HG03565 (cell line): ENCODE data around the gene GMDS.
"Not testable (repeated sequence)": the region's sequence is repeated elsewhere in the genome, so short reads cannot be mapped to it uniquely, and the experiment has no call there.

Experiments used
- ATAC-seq: cut with Tn5 transposase; IDR thresholded peaks from one replicate; pipeline ENCODE4 v1.9.1; 2021; ENCODE audit warnings: mild to moderate bottlenecking, moderate library complexity; ENCODE audit not compliant: unreplicated experiment

GMDS gene

GRCh38 chr6:1702580-1703051 is 542.8 kb downstream of the GMDS start:
- ATAC-seq, result no peak

DNA sequence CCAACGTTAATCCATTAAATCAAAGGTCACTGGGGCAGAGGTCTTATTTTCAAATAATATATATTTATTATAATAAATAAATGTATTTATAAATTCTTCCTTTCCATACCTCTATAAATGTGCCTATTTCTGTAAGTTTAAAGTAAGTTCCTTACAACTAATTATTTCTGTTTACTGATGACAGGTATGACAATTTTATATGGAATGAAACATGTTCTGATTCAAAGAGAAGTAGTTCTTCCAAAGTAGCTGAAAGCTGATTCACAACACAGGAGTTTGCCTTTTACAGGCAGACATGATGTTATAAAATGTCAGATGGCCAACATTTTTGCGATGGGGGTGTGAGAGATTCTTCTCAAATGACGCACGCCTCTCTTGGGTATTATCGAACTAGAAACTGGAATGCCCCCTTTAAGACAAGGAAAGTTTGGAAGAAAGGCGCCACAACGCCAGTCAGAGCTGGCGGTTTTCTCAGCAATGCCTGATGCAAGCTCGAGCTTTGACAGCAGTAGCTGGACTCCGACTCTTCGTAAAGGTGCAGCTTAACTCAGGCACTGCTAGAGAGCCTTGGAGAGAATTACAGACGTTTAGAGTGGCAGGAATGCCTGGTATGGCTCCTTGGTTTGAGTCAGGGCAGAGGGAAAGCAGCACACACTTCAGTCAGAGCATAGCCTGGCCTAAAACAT is 543.6 kb downstream of the GMDS start:
- no peak for ATAC-seq

DNA sequence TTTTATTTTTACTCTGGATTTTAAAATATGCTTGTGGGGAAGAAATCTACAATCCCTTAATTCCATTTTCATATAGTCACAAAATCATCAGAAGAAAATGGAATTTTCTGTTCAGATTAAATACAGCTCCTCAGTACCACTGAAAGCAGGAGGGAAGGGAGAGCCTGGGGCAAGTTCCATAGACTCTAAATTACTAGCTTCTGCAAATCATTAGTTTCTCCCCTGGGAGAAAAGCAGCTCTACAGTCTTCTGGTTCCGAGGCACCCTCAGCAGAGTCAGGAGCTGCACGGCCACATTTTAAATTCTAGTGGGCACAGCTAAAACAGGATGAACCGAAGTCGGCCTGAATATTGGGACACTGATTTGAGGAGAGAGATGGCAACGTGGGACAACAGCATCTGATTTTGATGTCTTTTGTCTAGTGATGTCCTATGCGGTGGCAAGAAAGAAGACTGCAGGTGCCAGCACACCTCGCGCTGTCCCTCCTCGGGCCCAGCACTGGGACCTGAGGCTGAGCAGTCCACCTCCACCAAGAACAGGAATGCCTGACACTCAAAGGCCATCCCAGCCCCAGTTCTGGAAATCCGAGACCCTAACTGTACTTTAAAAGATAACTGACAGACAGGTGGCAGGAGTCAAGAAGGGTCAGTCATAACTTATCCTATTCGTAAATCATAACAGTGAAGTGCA is 545.0 kb downstream of the GMDS start:
- ATAC-seq, result no peak

- ATAC-seq, result no peak
Measured at GRCh38 chr6:1698527-1698926, 546.9 kb downstream of the GMDS start.

DNA sequence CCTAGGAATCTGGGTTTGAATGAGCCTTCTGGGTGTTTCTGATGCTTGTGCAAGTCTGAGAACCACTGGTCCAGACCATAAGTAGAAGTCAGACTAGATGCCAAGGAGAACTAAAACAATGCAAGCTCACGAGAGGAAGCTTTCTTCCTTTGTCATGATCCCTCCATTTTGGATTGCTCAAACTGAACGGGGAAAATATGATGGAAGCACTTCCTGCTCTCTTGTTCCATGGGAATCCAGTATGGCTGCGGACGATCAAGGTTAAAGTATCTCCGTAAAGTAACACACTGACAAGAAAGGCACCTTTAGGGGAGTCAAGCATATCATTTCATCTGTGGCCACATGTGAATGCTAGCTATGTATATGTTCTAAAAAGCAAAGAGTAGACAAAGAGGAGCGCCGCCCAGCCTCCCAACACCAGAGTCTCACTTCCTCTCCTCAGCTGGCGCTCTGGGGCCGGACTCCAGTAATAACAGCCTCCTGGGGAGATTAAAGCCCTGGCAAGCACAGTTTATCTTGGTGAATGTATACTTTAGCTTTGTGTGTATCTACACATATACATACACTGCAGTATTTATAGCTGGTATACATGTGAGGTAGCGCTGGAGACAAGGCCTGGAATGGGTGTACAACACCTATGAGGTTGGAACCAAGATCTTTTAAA is 547.6 kb downstream of the GMDS start:
- no peak for ATAC-seq

DNA sequence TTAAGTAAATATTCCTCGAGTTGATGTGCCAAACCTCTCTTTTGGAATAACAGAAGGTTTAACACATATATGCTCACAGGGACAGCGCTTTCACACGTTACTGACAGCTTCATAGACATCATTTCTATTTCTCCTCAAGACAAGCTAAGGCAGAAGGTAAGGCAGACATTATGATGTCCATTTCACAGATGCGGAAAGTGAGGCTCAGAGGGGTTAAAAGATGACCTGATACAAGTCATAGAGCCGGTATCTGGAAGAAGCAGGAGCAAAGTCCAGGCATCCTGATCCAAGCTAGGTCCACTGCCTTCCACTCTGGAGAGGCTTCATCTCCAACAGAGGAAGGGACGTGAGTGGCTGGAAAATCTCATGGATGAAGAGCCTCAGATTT is 548.9 kb downstream of the GMDS start:
- ATAC-seq, result no peak

GRCh38 chr6:1695546-1696462 is 549.6 kb downstream of the GMDS start:
- no peak for ATAC-seq

DNA sequence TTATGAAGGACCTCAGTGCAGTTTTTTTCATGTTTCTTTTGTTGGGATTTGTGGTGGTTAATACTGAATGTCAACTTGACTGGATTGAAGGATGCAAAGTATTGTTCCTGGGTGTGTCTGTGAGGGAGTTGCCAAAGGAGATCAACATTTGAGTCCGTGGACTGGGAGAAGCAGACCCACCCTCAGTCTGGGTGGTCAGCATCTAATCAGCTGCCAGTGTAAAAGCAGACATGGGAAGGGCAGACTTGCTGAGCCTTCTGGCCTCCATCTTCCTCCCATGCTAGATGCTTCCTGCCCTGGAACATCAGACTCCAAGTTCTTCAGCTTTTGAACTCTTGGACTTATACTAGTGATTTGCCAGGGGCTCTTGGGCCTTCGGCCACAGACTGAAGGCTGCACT is 553.6 kb downstream of the GMDS start:
- ATAC-seq, result not testable (repeated sequence)

DNA sequence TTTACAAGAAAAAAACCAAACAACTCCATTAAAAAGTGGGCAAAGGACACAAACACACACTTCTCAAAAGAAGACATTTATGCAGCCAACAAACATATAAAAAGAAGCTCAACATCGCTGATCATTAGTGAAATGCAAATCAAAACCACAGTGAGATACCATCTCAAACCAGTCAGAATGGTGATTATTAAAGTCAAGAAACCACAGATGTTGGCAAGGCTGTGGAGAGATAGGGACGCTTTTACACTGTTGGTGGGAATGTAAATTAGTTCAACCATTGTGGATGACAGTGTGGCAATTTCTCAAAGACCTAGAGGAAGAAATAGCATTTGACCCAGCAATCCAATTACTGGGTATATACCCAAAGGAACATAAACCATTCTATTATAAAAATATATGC is 554.7 kb downstream of the GMDS start:
- ATAC-seq, result not testable (repeated sequence)

DNA sequence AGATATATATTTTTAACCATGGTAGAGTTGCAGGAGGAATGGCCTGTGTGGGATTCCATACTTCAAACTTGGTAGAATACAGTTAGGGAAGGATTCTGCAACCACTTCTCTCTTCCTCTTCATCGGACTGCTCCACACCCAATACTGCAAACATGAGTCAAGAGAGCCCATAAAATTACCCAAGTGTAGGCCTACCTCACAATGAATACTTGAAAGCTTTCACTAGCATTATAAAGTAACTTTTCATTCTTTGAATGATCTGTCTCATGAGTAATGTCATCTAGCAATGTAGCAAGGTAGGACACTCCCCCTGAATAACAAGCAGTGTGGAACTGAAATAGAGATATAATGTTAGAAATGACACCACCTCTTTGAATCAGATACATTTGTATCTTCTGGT is 556.3 kb downstream of the GMDS start:
- no peak for ATAC-seq

DNA sequence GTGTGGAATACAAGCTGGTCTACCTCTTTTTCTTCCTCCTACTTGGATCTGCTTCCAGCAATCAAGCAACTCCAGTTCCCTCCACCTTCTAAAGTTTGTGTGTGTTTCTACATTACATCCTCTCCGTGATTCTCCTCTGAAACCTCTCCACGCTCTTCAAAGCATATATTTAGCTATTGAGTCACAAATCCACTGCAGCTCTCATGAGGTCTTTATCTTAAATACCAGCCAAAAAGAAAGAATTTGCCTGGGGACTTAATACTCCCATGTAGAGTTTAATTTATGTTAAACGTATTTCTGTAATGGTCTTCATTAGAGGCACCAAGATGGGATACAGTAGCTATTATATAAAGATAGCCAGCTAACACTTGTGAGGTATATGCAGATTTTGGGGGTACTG is 557.0 kb downstream of the GMDS start:
- ATAC-seq, result no peak

GRCh38 chr6:1687402-1687801 is 558.0 kb downstream of the GMDS start:
- ATAC-seq, result no peak

DNA sequence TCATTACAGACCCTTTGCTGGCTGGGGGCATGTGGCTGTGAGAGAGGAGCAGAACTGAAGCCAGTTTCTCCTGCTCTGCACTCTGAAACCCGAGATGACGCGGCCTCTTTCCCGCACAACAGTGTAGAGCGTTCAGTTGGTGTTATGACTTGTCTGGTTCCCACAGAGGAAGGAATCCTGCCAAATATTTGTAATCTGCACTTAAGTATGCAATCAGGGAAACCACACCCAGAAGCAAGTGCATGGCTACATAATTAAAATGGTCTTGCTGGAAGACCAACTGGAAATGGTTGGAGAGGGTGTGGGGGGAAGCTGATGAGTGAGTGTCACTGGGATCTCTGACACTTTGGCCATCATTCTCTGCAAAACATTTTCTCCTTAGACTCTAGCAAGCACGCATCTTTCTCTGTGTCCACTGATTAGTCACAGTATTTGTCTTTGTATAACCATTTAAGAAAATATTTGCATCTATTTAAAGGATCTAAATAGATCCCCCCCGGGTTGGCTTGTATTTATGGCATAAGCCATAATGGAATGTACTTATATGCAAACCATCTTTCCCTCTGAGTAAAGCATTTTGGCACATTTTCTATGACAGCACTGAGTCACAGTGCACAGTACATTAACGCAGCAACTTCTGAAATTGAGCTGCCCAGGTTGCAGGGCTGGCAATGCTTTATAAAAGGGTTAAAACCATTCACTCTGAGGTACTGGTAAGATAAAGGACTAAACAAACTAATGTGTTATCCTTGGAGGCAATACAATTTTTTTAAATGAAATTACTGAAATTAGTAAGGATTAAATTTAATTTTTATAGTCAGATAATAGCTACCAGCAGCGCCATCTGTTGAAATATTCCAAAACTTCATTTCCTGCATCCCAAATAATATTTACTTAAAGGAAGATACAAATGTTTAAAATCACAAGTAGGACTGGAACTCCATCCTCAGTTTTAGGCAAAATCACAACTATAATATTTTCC is 559.0 kb downstream of the GMDS start:
- ATAC-seq, result no peak

DNA sequence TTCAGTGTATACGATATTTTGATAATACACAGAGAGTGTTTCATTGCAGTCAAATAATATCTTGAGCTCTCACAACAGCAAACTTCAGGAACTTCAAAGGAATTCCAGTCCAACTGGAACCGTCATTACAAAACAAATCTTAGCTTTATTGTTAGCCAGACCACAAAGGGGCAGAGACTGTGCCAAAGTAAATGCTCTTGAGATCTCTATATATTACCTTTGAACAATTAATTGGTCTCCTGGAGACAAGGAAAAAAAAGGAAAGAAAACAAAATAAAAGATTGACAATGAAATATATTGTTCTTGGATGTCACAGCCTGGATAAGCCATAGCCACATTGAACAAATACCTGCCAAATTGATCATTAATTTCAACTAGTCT is 565.7 kb downstream of the GMDS start:
- no peak for ATAC-seq

- no peak for ATAC-seq
Measured at GRCh38 chr6:1679031-1679687, 566.2 kb downstream of the GMDS start.

DNA sequence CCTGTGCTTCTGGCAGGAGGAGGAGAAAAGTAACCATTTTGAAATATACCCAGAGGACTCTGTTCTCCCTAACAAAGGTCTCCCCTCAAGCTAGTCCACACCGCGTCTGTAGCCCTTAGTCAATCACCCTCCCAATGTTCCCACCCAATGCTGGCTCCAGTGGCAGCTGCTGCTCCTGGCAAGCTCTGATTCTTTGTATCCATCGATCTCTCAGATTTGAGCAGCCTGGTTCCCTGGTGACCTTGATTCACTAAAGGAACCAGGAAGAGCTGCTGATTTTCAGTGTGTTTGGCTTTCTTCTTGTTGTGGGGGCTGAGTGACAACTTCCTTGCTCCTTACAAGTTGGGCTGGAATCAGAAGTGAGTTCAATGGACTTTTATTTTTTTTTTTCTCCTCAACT is 567.2 kb downstream of the GMDS start:
- no peak for ATAC-seq

GRCh38 chr6:1672379-1672778 is 573.0 kb downstream of the GMDS start:
- ATAC-seq, result no peak

- no peak for ATAC-seq
Measured at GRCh38 chr6:1670711-1671462, 574.5 kb downstream of the GMDS start.

- ATAC-seq, result no peak
Measured at GRCh38 chr6:1669996-1670395, 575.4 kb downstream of the GMDS start.
